Endodermal cell (in vitro differentiated cells): ENCODE data around the gene ITM2B. TPM values are rescaled to one million over a fixed set of nuclear protein-coding genes. Genes with fewer than 3 reads are reported as not detected.

Source experiments
- DNase-seq: peaks from one replicate; pipeline ENCODE4 v3.0.0-alpha.2; 2017
- H3K27ac ChIP-seq: 2 replicates; pipeline ENCODE4 v1.5.1; 2013; ENCODE audit warnings: mild to moderate bottlenecking, low read depth, low read length, moderate library complexity
- H3K27me3 ChIP-seq: 2 replicates; pipeline ENCODE4 v1.6.1; 2013; ENCODE audit warnings: mild to moderate bottlenecking, low read length, moderate library complexity; ENCODE audit not compliant: insufficient read depth, control insufficient read depth, poor library complexity, severe bottlenecking
- H3K36me3 ChIP-seq: 2 replicates; pipeline ENCODE4 v1.7.0; 2013; ENCODE audit warnings: mild to moderate bottlenecking, low read length, moderate library complexity; ENCODE audit not compliant: control insufficient read depth, insufficient read depth
- H3K4me1 ChIP-seq: one replicate; pipeline ENCODE4 v1.7.0; 2013; ENCODE audit warnings: low read length; ENCODE audit not compliant: control insufficient read depth, insufficient read depth
- H3K4me3 ChIP-seq: 2 replicates; pipeline ENCODE4 v1.5.1; 2013; ENCODE audit warnings: mild to moderate bottlenecking, low read length, moderate library complexity
- H3K9ac ChIP-seq: 2 replicates; pipeline ENCODE4 v1.6.1; 2013; ENCODE audit warnings: mild to moderate bottlenecking, low read length, moderate library complexity; ENCODE audit not compliant: poor library complexity, severe bottlenecking; ENCODE audit errors: extremely low read depth
- H3K9me3 ChIP-seq: 2 replicates; pipeline ENCODE4 v1.6.1; 2013; ENCODE audit warnings: mild to moderate bottlenecking, low read length, moderate library complexity; ENCODE audit not compliant: control insufficient read depth
- H3K27ac Mint-ChIP-seq: 2 replicates; pipeline ENCODE4 v1.8.0; 2020; ENCODE audit warnings: mixed read lengths
- H3K27me3 Mint-ChIP-seq: 2 replicates; pipeline ENCODE4 v1.8.0; 2021; ENCODE audit warnings: mild to moderate bottlenecking, mixed read lengths; ENCODE audit not compliant: insufficient read depth
- H3K36me3 Mint-ChIP-seq: 2 replicates; pipeline ENCODE4 v1.8.0; 2020; ENCODE audit warnings: low read depth, mixed read lengths
- H3K4me1 Mint-ChIP-seq: 2 replicates; pipeline ENCODE4 v1.8.0; 2020; ENCODE audit warnings: mixed read lengths
- H3K4me3 Mint-ChIP-seq: 2 replicates; pipeline ENCODE4 v1.8.0; 2020; ENCODE audit warnings: mild to moderate bottlenecking, moderate library complexity, mixed read lengths
- H3K9me3 Mint-ChIP-seq: 2 replicates; pipeline ENCODE4 v1.8.0; 2020; ENCODE audit warnings: mild to moderate bottlenecking, mixed read lengths
- WGBS, 2 experiments: methylation state at CpG; one replicate each; pipeline versions ENCODE4 v1.1.5 to v1.1.7; 2013; ENCODE audit warnings: missing lambda C conversion rate in 2 of 2, mixed read lengths in 1 of 2; ENCODE audit not compliant: insufficient coverage in 1 of 2, insufficient read length in 1 of 2; 5-methylcytosine and 5-hydroxymethylcytosine counted together
- total RNA-seq, 2 donors: library from RNA; stranded (reverse); fragmentation: NEBNext Ultra II Directional in 1 of 2; extraction: Animal tissue kit (Norgen Biotek cat#: 25700) in 1 of 2; gene quantifications; 2 replicates in 1 of 2; 3 replicates in 1 of 2; pipeline ENCODE4 v1.2.1, GENCODE V29; 2021
- TF ChIP-seq, protein P1 (sequence below): fragments of 200-600 bp; sonication (generic); conservative IDR thresholded peaks from 2 replicates; pipeline ENCODE4 v1.5.0; 2021; ENCODE audit warnings: antibody characterized with exemption, mild to moderate bottlenecking

ITM2B gene
- total RNA-seq, 2 donors from 2014 or later = 158 to 170 TPM

DNA sequence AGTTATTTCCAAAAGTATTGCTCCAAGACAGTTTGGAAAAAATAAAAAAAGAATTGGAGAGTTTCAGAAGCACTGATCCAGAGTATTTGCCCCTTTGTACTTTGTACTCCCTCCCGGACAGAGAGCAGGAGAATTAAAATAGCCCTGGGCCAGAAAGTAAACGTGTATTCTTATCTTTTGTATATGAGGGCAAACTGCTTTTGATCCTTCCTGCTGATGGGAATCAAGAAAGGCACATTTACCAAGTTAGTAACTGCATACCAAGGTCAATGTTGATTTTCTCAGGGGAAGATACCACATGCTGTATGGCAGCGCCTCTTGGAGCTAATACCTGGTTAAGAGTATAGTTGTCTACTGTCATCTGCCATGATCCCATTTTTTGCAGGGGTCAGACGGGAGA, 59.6 kb downstream of the ITM2B start:
- Histone ChIP-seq H3K4me3 (no peak overlapping the region), H3K9me3 (no peaks in the 10 kb centered on the region), H3K4me1 (peaks cover 3% of the 10 kb centered on the region), H3K36me3 (no peaks in the 10 kb centered on the region), H3K27me3 (peaks cover 24% of the 10 kb centered on the region), H3K27ac (no peak overlapping the region), H3K9ac (no peak overlapping the region)
- DNase-seq = no peak
- H3K36me3 Mint-ChIP-seq = no peaks in the 10 kb centered on the region
- H3K27me3 Mint-ChIP-seq = peaks cover 11% of the 10 kb centered on the region
- H3K27ac Mint-ChIP-seq = no peak overlapping the region
- H3K4me3 Mint-ChIP-seq = no peak overlapping the region
- H3K4me1 Mint-ChIP-seq = peaks cover 6% of the 10 kb centered on the region
- TF ChIP-seq, protein P1, sequence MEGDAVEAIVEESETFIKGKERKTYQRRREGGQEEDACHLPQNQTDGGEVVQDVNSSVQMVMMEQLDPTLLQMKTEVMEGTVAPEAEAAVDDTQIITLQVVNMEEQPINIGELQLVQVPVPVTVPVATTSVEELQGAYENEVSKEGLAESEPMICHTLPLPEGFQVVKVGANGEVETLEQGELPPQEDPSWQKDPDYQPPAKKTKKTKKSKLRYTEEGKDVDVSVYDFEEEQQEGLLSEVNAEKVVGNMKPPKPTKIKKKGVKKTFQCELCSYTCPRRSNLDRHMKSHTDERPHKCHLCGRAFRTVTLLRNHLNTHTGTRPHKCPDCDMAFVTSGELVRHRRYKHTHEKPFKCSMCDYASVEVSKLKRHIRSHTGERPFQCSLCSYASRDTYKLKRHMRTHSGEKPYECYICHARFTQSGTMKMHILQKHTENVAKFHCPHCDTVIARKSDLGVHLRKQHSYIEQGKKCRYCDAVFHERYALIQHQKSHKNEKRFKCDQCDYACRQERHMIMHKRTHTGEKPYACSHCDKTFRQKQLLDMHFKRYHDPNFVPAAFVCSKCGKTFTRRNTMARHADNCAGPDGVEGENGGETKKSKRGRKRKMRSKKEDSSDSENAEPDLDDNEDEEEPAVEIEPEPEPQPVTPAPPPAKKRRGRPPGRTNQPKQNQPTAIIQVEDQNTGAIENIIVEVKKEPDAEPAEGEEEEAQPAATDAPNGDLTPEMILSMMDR = no peak
- no peaks in the 10 kb centered on the region for H3K9me3 Mint-ChIP-seq
- 90 to 92% methylated on average over 4 of the region's 4 CpGs for WGBS, 2 experiments

DNA sequence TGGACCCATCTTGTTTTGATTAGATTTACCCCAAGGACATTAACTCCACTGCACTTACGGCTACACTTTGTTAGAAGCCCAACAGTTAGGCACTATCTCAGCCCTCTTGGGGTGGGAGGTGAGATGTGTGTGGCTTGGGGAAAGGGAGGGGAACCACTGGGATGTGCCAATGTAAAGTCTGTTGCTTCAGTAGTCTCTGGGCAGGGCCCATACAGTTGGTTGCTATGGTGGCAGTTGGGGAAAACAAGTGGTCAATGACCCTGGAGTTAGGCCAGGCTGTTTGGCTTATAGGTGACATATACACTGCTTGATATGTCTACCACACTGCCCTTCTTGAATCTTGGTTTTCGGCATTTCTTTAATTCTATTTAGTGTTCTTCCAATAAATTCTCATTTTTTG, 61.6 kb downstream of the ITM2B start:
- H3K4me1 ChIP-seq = peaks cover 2% of the 10 kb centered on the region
- no peaks in the 10 kb centered on the region for H3K9me3 ChIP-seq
- no peaks in the 10 kb centered on the region for H3K36me3 ChIP-seq
- H3K36me3 Mint-ChIP-seq = no peaks in the 10 kb centered on the region
- TF ChIP-seq, protein P1 = no peak
- H3K4me3 ChIP-seq = no peak overlapping the region
- H3K27ac Mint-ChIP-seq = no peak overlapping the region
- peaks cover 18% of the 10 kb centered on the region for H3K27me3 ChIP-seq
- H3K4me3 Mint-ChIP-seq = no peak overlapping the region
- no peaks in the 10 kb centered on the region for H3K9me3 Mint-ChIP-seq
- peaks cover 6% of the 10 kb centered on the region for H3K4me1 Mint-ChIP-seq
- 96 to 100% methylated on average over 1 to 2 of the region's 2 CpGs for whole genome bisulfite sequencing, 2 experiments
- H3K27me3 Mint-ChIP-seq = peaks cover 9% of the 10 kb centered on the region
- H3K9ac ChIP-seq = no peak overlapping the region
- no peak for DNase-seq
- H3K27ac ChIP-seq = no peak overlapping the region

DNA sequence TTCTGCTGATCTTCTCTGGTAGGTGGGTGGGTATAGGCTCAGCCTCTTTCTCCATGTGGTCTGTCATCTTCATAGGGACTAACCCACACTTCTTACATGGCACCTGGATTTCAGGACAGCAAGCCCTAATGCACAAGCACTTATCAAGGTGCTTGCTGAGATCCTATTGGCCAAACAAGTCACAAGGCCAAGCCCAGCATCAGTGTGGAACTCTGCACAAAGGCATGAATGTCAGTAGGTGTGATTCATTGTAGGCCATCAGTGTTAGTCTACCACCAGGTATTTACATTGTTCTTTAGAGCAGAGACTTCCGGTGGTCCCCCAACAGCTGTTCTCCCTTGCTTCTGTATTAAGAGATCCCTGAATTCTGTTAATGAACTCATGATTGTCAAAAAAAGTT, 62.3 kb downstream of the ITM2B start:
- no peaks in the 10 kb centered on the region for H3K9me3 ChIP-seq
- H3K4me3 ChIP-seq = no peak overlapping the region
- H3K9ac ChIP-seq = no peak overlapping the region
- Mint-ChIP-seq H3K27ac (no peak overlapping the region), H3K36me3 (no peaks in the 10 kb centered on the region), H3K4me1 (peaks cover 6% of the 10 kb centered on the region), H3K4me3 (no peak overlapping the region), H3K9me3 (no peaks in the 10 kb centered on the region), H3K27me3 (peaks cover 7% of the 10 kb centered on the region)
- H3K36me3 ChIP-seq = no peaks in the 10 kb centered on the region
- TF ChIP-seq, protein P1 = no peak
- peaks cover 2% of the 10 kb centered on the region for H3K4me1 ChIP-seq
- 90% methylated on average over 1 of the region's 1 CpG; no CpG with 5 or more reads in 1 of the 2 experiments for WGBS, 2 experiments
- H3K27ac ChIP-seq = no peak overlapping the region
- H3K27me3 ChIP-seq = peaks cover 12% of the 10 kb centered on the region
- DNase-seq = no peak
